HG03025 (cell line): ENCODE measurements around the gene GPR75.

ENCODE experiments used
- ATAC-seq: cut with Tn5 transposase; IDR thresholded peaks from one replicate; pipeline ENCODE4 v1.9.1; 2021; ENCODE audit warnings: mild to moderate bottlenecking, moderate library complexity; ENCODE audit not compliant: unreplicated experiment, low FRiP score

GPR75 gene

GRCh38 chr2:53818854-53819435 lies 40.8 kb downstream of the GPR75 start:
- no peak for ATAC-seq

GRCh38 chr2:53813151-53813550 lies 46.6 kb downstream of the GPR75 start:
- no peak for ATAC-seq

- ATAC-seq: no peak
Observed at GRCh38 chr2:53811601-53812000, 48.2 kb downstream of the GPR75 start.
